B cell (primary cell): ENCODE results near the gene BORCS8.

ENCODE experiments used
- EZH2 ChIP-seq: IDR thresholded peaks from 2 replicates; pipeline ENCODE4 v1.6.1; 2012; ENCODE audit warnings: borderline replicate concordance, low read depth, mild to moderate bottlenecking, moderate library complexity, low read length; ENCODE audit not compliant: insufficient read depth, poor library complexity, severe bottlenecking
- TF ChIP-seq, protein P1 (sequence below): fragments of 200-600 bp; IDR thresholded peaks from one replicate; pipeline ENCODE4 v1.8.0; 2022; ENCODE audit warnings: antibody characterized with exemption, mild to moderate bottlenecking

- TF ChIP-seq, protein P1, sequence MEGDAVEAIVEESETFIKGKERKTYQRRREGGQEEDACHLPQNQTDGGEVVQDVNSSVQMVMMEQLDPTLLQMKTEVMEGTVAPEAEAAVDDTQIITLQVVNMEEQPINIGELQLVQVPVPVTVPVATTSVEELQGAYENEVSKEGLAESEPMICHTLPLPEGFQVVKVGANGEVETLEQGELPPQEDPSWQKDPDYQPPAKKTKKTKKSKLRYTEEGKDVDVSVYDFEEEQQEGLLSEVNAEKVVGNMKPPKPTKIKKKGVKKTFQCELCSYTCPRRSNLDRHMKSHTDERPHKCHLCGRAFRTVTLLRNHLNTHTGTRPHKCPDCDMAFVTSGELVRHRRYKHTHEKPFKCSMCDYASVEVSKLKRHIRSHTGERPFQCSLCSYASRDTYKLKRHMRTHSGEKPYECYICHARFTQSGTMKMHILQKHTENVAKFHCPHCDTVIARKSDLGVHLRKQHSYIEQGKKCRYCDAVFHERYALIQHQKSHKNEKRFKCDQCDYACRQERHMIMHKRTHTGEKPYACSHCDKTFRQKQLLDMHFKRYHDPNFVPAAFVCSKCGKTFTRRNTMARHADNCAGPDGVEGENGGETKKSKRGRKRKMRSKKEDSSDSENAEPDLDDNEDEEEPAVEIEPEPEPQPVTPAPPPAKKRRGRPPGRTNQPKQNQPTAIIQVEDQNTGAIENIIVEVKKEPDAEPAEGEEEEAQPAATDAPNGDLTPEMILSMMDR = no peak
- no peak for TF ChIP-seq EZH2
These were observed 15.0 kb downstream of the BORCS8 start for GRCh38 chr19:19176950-19177349.
